Tibial artery (tissue), 4 donors: ENCODE results near the gene ATP5F1D.

ENCODE experiments used
- DNase-seq, 2 donors: peaks; one replicate each; pipeline ENCODE4 v3.0.0-alpha.2; 2019
- H3K27ac ChIP-seq, 2 donors: fragments of 200-600 bp; sonication (generic) in 1 of 2; 1 replicate in 1 of 2; 2 replicates in 1 of 2; pipeline ENCODE4 v1.5.1; 2018 to 2019; ENCODE audit warnings: mild to moderate bottlenecking in 1 of 2
- H3K27me3 ChIP-seq, 2 donors: fragments of 200-600 bp; sonication (generic) in 1 of 2; one replicate each; pipeline versions ENCODE4 v1.5.1 to v1.6.0; 2016 to 2019
- H3K36me3 ChIP-seq, 3 donors: fragments of 200-600 bp; sonication (generic) in 2 of 3; one replicate each; pipeline ENCODE4 v1.5.1; 2016 to 2019; ENCODE audit warnings: mild to moderate bottlenecking in 2 of 3
- H3K4me1 ChIP-seq, 4 donors: fragments of 200-600 bp; sonication (generic) in 2 of 4; 1 replicate in 3 of 4; 2 replicates in 1 of 4; pipeline ENCODE4 v1.5.1; 2016 to 2019
- H3K4me3 ChIP-seq, 2 donors: fragments of 200-600 bp; sonication (generic) in 1 of 2; 1 replicate in 1 of 2; 2 replicates in 1 of 2; pipeline ENCODE4 v1.5.1; 2018 to 2019; ENCODE audit warnings: mild to moderate bottlenecking in 2 of 2
- H3K9me3 ChIP-seq, 3 donors: fragments of 200-600 bp; sonication (generic) in 1 of 3; one replicate each; pipeline ENCODE4 v1.5.1; 2016 to 2019
- intact Hi-C: fragments of 100-400 bp; cut with DNase I; formaldehyde crosslinking; loops from one replicate; pipeline ENCODE4 v1.15.0; 2023; ENCODE audit warnings: low total_unique reads
- TF ChIP-seq, protein P1 (sequence below), 2 experiments: fragments of 200-600 bp in 1 of 2; fragments of 450-650 bp in 1 of 2; IDR thresholded peaks; one replicate each; pipeline ENCODE4 v1.5.1; 2017 to 2019; ENCODE audit warnings: antibody characterized with exemption in 2 of 2, mild to moderate bottlenecking in 1 of 2, moderate library complexity in 1 of 2

ATP5F1D gene

DNA sequence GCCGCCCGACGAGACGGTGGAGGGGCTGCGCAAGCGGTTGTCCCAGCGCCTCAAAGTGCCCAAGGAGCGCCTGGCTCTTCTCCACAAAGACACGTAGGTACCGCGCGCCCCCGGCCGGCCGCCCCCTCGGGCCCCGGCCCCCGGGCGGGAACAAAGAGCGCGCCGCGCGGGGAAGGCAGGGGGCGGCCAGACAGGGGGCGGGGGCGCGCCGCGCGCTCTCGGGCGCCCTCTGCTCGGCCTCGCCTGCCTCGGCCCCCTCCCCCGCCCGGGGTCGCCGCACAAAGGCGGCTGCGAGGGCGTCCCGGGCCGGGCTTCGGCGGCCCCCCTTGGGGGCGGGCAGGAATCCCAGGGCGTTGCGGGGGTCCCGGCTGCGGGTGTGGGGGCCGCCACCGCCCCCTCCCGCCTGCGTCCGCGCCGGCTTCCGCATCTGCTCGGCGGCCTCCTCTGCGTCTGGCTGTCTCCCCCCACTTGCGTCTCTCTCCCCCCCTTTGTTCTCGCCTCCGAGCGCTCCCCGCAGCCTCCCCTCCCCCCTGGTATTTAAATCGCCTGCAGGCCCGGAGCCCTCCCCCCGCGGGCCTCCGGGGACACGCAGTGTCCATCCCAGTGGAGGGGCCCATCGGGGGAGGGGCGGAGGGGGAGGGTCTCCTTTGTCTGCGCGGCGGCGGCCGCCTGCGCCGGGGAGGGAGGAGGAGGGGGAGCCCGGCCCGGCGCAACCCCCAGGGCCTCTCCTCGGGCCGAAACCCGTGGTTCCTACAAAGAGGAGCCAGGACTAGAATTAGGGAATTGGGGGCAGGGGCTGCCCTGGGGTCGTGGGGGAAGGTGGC, 9.1 kb downstream of the ATP5F1D start:
- Histone ChIP-seq H3K27ac (peak overlapping the region; percentile 98), H3K4me1 (peaks cover 7 to 67% (median 55%) of the 10 kb centered on the region in 4 donors), H3K27me3 (no peaks in the 10 kb centered on the region), H3K9me3 (no peaks in the 10 kb centered on the region), H3K36me3 (peaks cover 22 to 37% (median 29%) of the 10 kb centered on the region in 3 donors), H3K4me3 (peak overlapping the region; percentile 67 to 94)
- TF ChIP-seq, protein P1, sequence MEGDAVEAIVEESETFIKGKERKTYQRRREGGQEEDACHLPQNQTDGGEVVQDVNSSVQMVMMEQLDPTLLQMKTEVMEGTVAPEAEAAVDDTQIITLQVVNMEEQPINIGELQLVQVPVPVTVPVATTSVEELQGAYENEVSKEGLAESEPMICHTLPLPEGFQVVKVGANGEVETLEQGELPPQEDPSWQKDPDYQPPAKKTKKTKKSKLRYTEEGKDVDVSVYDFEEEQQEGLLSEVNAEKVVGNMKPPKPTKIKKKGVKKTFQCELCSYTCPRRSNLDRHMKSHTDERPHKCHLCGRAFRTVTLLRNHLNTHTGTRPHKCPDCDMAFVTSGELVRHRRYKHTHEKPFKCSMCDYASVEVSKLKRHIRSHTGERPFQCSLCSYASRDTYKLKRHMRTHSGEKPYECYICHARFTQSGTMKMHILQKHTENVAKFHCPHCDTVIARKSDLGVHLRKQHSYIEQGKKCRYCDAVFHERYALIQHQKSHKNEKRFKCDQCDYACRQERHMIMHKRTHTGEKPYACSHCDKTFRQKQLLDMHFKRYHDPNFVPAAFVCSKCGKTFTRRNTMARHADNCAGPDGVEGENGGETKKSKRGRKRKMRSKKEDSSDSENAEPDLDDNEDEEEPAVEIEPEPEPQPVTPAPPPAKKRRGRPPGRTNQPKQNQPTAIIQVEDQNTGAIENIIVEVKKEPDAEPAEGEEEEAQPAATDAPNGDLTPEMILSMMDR (IDR thresholded peaks at IDR 0.05), result no peak
- intact Hi-C loops, result no loop called here
- no peak for DNase-seq

DNA sequence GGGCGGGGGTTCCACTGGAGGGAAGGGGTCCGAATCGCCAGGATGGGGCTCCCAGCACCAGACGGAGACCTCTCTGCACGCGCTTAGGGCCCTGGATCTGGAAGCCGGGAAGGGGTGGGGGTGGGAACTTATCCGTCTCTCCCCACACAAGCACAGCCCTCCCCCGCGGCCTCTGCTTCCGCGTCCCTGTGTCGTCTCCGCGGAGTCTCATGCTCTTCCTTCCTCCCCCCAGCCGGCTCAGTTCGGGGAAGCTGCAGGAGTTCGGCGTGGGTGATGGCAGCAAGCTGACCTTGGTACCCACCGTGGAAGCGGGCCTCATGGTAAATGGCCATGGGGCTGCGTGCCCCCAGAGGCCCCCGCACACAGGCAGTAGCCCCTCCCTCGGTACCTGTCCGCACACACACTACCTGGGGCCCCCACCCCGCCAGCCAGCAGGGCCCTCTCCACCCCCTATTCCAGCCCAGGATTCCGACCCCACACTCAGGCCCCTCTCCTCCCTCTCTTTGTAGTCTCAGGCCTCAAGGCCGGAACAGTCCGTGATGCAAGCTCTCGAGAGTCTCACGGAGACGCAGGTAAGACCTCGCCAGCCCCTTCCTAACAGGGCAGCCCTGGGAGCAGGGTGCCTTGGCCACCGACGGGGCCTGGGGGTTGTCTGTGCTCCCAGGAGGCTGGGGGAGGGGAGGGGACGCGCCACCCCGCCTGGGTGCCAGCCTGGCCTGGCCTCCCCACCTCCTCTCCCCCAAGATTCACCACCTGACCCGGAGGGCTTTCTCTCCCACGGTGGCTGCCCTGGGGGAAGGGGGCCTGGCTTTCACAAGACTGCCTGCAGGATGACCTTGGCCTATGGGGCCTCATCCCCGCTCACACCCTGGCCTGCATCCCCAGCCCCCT, 10.0 kb downstream of the ATP5F1D start:
- peaks cover 7 to 62% (median 51%) of the 10 kb centered on the region in 4 donors for H3K4me1 ChIP-seq

DNA sequence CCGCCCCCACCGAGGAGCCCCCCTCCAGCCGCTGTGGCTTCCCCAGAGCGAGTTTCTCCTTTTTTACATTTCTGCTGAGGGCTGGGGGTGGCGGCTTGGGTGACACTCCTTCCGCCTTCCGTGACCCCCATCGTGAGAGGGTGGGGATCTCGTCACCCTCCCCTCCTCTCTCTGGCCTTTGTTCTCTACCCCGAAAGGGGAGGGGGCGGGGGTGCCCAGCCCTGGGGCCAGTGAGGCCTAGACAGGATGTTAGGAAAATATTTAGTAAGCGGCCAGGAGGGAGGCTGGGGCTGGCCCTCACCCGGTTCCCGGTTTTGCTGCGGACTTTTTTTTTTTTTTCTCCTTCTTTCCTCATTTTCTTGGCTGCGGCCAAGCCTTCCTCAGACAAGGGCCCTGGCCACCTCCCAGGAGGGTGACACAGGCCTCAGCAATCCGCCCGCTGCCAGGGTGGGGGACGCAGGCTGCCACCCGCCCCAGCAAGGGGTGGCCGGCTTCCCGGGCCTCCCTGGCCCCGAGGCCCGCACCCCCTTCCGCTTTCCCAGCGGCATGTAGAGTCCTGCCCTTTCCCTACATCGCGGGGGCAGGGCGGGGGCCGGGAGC, 10.8 kb downstream of the ATP5F1D start:
- Histone ChIP-seq H3K27me3 (no peaks in the 10 kb centered on the region), H3K4me3 (peak overlapping the region; percentile 67 to 94), H3K27ac (peak overlapping the region; percentile 98), H3K4me1 (peaks cover 7 to 60% (median 52%) of the 10 kb centered on the region in 4 donors), H3K36me3 (peaks cover 36 to 51% (median 46%) of the 10 kb centered on the region in 3 donors), H3K9me3 (no peaks in the 10 kb centered on the region)
- intact Hi-C loops, result no loop called here
- peak; percentile 95 to 98 for DNase-seq
- TF ChIP-seq, protein P1 (IDR thresholded peaks at IDR 0.05), result no peak

More for the DNA sequence above, 10.0 kb downstream of the ATP5F1D start:
- H3K27me3 ChIP-seq, result no peaks in the 10 kb centered on the region
- peaks cover 29 to 46% (median 38%) of the 10 kb centered on the region in 3 donors for H3K36me3 ChIP-seq
- TF ChIP-seq, protein P1 (IDR thresholded peaks at IDR 0.05), result no peak
- H3K4me3 ChIP-seq, result peak overlapping the region; percentile 67 to 94
- H3K27ac ChIP-seq, result peak overlapping the region; percentile 98
- peak; percentile 84 to 89 for DNase-seq
- intact Hi-C loops, result no loop called here
- no peaks in the 10 kb centered on the region for H3K9me3 ChIP-seq

DNA sequence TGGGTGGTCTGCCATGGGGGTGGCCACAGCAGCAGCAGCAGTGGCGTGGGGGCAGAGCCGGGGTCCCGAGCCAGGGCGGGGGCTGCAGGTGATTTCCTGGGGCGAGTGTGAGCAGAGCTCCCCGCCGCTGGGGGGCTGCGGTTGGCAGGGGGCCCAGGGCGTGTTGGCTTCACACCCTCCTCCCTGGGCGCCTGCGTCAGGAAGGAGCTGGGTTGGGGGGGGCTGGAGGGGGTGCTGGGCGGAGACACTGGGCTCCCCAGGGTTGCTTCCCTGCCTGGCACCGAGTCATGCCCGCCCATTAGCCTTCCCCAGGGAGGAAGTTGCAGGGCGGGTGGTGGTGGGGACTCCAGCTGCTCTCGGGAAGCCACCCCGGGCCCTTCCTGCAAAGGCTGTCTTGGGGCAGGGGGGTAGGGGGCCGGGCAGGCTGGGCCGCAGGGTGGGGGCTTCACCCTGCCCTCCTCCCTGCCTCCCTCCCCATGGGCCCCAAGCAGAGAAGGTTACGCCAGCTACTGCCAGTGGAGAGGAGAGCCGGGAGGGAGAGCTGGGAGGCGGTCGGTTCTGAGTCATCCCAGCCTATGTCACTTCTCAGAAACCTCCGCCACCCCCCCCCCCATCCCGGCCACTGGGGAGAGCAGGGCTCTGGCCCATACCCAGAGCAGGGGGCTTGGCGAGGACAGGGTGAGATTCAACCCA, 11.4 kb downstream of the ATP5F1D start:
- DNase-seq, result peak; percentile 95 to 98
- TF ChIP-seq, protein P1 (IDR thresholded peaks at IDR 0.05), result peak in 1 of 2 experiments; percentile 40
- H3K36me3 ChIP-seq, result peaks cover 38 to 57% (median 52%) of the 10 kb centered on the region in 3 donors
- no peaks in the 10 kb centered on the region for H3K27me3 ChIP-seq
- H3K4me1 ChIP-seq, result peaks cover 7 to 59% (median 52%) of the 10 kb centered on the region in 4 donors
- no peaks in the 10 kb centered on the region for H3K9me3 ChIP-seq
- H3K4me3 ChIP-seq, result peak overlapping the region; percentile 67 to 94
- H3K27ac ChIP-seq, result peak overlapping the region; percentile 98
- intact Hi-C loops, result no loop called here
